ENCODE data around the gene DBNDD1.

GRCh38 chr16:90008708-90009145 is 10.5 kb downstream of the DBNDD1 start:
- TF ChIP-seq CTCF (conservative IDR thresholded peaks at IDR 0.05; ENCODE audit: low read depth, low read length) (no peak), EZH2 (IDR thresholded peaks at IDR 0.05; ENCODE audit: borderline replicate concordance, low read depth, low read length, poor library complexity, severe bottlenecking) (no peak)
